ENCODE results near the gene YARS2. TPM values are rescaled to one million over a fixed set of nuclear protein-coding genes. Genes with fewer than 3 reads are reported as not detected.

YARS2 gene
- total and polyA plus RNA-seq, 2 of the 13 experiments (the other 11 are each of a cell fraction or from before 2014, with no cell fraction given), result 17.9 to 39.6 TPM

DNA sequence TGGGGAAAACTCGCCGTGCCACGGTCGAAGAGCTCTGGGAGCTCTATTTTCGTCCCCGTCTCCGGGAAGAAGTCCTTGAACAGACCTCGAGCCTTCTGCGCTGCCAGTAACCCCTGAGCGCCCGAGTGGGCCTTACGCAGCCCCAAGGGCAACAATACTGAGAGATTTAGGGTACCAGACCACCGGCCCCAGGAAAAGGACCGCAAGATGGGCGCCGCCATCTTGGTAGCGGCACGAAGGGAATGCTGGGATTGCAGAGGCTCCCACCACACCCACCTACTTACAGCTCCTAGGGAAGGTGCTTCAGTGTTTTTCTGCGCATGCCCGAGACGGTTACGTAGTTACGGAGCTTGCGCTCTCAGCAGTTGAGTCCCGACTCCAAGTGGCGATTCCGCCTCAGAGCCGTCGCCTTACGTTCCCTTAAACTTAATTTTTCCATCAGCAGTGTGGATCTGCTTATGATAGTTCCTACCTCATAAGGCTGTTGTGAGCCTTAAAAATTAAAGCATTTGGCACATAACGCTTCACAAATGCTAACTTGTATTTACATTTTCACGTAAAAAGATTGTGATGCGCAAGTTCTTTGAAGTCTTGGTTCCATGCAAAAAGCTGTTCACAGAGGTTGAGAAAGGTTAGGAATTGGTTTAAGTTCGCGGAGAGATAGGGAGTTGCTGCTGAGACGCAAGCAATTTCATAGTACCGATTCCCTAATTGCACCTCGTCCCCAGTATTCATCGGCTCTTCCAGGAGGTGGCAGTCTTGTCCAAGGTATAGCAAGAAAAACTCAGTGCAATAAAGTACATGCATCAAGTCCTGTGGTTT is at the start of gene YARS2 (continued):
- TF ChIP-seq, protein P1, sequence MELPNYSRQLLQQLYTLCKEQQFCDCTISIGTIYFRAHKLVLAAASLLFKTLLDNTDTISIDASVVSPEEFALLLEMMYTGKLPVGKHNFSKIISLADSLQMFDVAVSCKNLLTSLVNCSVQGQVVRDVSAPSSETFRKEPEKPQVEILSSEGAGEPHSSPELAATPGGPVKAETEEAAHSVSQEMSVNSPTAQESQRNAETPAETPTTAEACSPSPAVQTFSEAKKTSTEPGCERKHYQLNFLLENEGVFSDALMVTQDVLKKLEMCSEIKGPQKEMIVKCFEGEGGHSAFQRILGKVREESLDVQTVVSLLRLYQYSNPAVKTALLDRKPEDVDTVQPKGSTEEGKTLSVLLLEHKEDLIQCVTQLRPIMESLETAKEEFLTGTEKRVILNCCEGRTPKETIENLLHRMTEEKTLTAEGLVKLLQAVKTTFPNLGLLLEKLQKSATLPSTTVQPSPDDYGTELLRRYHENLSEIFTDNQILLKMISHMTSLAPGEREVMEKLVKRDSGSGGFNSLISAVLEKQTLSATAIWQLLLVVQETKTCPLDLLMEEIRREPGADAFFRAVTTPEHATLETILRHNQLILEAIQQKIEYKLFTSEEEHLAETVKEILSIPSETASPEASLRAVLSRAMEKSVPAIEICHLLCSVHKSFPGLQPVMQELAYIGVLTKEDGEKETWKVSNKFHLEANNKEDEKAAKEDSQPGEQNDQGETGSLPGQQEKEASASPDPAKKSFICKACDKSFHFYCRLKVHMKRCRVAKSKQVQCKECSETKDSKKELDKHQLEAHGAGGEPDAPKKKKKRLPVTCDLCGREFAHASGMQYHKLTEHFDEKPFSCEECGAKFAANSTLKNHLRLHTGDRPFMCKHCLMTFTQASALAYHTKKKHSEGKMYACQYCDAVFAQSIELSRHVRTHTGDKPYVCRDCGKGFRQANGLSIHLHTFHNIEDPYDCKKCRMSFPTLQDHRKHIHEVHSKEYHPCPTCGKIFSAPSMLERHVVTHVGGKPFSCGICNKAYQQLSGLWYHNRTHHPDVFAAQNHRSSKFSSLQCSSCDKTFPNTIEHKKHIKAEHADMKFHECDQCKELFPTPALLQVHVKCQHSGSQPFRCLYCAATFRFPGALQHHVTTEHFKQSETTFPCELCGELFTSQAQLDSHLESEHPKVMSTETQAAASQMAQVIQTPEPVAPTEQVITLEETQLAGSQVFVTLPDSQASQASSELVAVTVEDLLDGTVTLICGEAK (IDR thresholded peaks at IDR 0.05), result no peak
- TF ChIP-seq, protein P1 (CRISPR knock-in tag; IDR thresholded peaks at IDR 0.05), result peak; percentile 72; the same call in 1 of the 2 replicates
- TF ChIP-seq, protein P2, sequence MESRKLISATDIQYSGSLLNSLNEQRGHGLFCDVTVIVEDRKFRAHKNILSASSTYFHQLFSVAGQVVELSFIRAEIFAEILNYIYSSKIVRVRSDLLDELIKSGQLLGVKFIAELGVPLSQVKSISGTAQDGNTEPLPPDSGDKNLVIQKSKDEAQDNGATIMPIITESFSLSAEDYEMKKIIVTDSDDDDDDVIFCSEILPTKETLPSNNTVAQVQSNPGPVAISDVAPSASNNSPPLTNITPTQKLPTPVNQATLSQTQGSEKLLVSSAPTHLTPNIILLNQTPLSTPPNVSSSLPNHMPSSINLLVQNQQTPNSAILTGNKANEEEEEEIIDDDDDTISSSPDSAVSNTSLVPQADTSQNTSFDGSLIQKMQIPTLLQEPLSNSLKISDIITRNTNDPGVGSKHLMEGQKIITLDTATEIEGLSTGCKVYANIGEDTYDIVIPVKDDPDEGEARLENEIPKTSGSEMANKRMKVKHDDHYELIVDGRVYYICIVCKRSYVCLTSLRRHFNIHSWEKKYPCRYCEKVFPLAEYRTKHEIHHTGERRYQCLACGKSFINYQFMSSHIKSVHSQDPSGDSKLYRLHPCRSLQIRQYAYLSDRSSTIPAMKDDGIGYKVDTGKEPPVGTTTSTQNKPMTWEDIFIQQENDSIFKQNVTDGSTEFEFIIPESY (CRISPR knock-in tag; IDR thresholded peaks at IDR 0.05), result no peak
- TF ChIP-seq ZFP36 (IDR thresholded peaks at IDR 0.05; ENCODE audit: borderline replicate concordance, low read depth, low read length, partially characterized antibody), result no peak
- no peak for TF ChIP-seq ISX (CRISPR knock-in tag; conservative IDR thresholded peaks at IDR 0.05)
- peak; percentile 73 for TF ChIP-seq SRY (CRISPR knock-in tag; IDR thresholded peaks at IDR 0.05)
- TF ChIP-seq DMAP1 (CRISPR knock-in tag; IDR thresholded peaks at IDR 0.05), result peak; percentile 70
- TF ChIP-seq ESRRA (CRISPR knock-in tag; IDR thresholded peaks at IDR 0.05; ENCODE audit: low read depth), result no peak
- no peak for TF ChIP-seq PRPF4 (IDR thresholded peaks at IDR 0.05; ENCODE audit: low read depth, low read length, poor library complexity, severe bottlenecking)
- no peak for TF ChIP-seq CENPX (CRISPR knock-in tag; IDR thresholded peaks at IDR 0.05)
- TF ChIP-seq HNRNPUL1 (IDR thresholded peaks at IDR 0.05; ENCODE audit: low read depth, low read length), result no peak
- TF ChIP-seq PCBP2 (optimal IDR thresholded peaks at IDR 0.05; ENCODE audit: low read depth, low read length, poor library complexity, severe bottlenecking), result no peak
- no peak for TF ChIP-seq MYNN (CRISPR knock-in tag; IDR thresholded peaks at IDR 0.05; ENCODE audit: low read depth)
- no peak; the same call in 1 of the 2 replicates for TF ChIP-seq ZNF230 (CRISPR knock-in tag; IDR thresholded peaks at IDR 0.05)
- no peak for TF ChIP-seq FOSL1 (CRISPR knock-in tag; IDR thresholded peaks at IDR 0.05; ENCODE audit: borderline replicate concordance)
- peak; percentile 63 for TF ChIP-seq ZMYM4 (CRISPR knock-in tag; IDR thresholded peaks at IDR 0.05)
- TF ChIP-seq, protein P3, sequence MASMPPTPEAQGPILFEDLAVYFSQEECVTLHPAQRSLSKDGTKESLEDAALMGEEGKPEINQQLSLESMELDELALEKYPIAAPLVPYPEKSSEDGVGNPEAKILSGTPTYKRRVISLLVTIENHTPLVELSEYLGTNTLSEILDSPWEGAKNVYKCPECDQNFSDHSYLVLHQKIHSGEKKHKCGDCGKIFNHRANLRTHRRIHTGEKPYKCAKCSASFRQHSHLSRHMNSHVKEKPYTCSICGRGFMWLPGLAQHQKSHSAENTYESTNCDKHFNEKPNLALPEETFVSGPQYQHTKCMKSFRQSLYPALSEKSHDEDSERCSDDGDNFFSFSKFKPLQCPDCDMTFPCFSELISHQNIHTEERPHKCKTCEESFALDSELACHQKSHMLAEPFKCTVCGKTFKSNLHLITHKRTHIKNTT (CRISPR knock-in tag; IDR thresholded peaks at IDR 0.05), result no peak
- 0 out of 2 replicates have a peak, but pooled peaks have one; percentile 8 for TF ChIP-seq ZNF777 (CRISPR knock-in tag; IDR thresholded peaks at IDR 0.05)

All from HepG2 (cell line).